ENCODE measurements around the gene INTS1. TPM values are rescaled to one million over a fixed set of nuclear protein-coding genes. Genes with fewer than 3 reads are reported as not detected.
A peak's percentile ranks its signal among the peaks of the same experiment; 100 is the strongest.

Gene INTS1
- polyA plus RNA-seq, 2 of the 4 experiments (the other 2 are of a cell fraction): 14.6 to 48.1 TPM

- Histone ChIP-seq H3K9me3 (no peaks in the 10 kb centered on the region), H3K4me1 (no peaks in the 10 kb centered on the region), H3K27ac (no peak overlapping the region), H3K4me2 (no peak overlapping the region), H3K4me3 (no peak overlapping the region)
- TF ChIP-seq HOXA7 (CRISPR knock-in tag; IDR thresholded peaks at IDR 0.05) (no peak), FOSB (CRISPR knock-in tag; IDR thresholded peaks at IDR 0.05) (no peak), SREBF2 (IDR thresholded peaks at IDR 0.05) (no peak), HEYL (CRISPR knock-in tag; IDR thresholded peaks at IDR 0.05) (no peak), ELK1 (IDR thresholded peaks at IDR 0.05; ENCODE audit: low read depth, low read length) (no peak), ZNF302 (CRISPR knock-in tag; IDR thresholded peaks at IDR 0.05) (no peak), CHD2 (IDR thresholded peaks at IDR 0.05; ENCODE audit: low read length, partially characterized antibody) (no peak), USF2 (IDR thresholded peaks at IDR 0.05) (no peak), CHD4 (IDR thresholded peaks at IDR 0.05; ENCODE audit: borderline replicate concordance) (no peak), HOXB5 (CRISPR knock-in tag; IDR thresholded peaks at IDR 0.05) (no peak), CBX8 (IDR thresholded peaks at IDR 0.05) (no peak), RFX5 (IDR thresholded peaks at IDR 0.05) (no peak), NR3C1 (IDR thresholded peaks at IDR 0.05) (no peak), HES2 (IDR thresholded peaks at IDR 0.05) (no peak), TP53 (CRISPR knock-in tag; IDR thresholded peaks at IDR 0.05) (no peak), ZC3H11A (IDR thresholded peaks at IDR 0.05) (no peak), ZFP36 (IDR thresholded peaks at IDR 0.05; ENCODE audit: borderline replicate concordance, partially characterized antibody) (no peak)
- CTCF ChIA-PET: interaction anchor here (0.7 to 2.0 kb wide), 2 partner anchors 21 to 61 kb away, joined by 3 to 14 read pairs; no protein-coding TSS in a partner anchor
- ATAC-seq: no peak
- 94% methylated on average over 23 of the region's 34 CpGs for WGBS (ENCODE audit: missing lambda C conversion rate)
- FAIRE-seq: no peak
- no peak for DNase-seq (ENCODE audit: low read depth in 1 of 2, low spot score in 1 of 2)
- POLR2A ChIA-PET: no interaction called here
Observed at GRCh38 chr7:1495564-1496242, 8.5 kb downstream of the INTS1 start.

- TF ChIP-seq HDAC2 (IDR thresholded peaks at IDR 0.05) (no peak), BHLHE40 (IDR thresholded peaks at IDR 0.05; ENCODE audit: low read depth, low read length) (no peak), EHMT2 (IDR thresholded peaks at IDR 0.05; ENCODE audit: low read depth) (no peak), ESRRA (IDR thresholded peaks at IDR 0.05; ENCODE audit: borderline replicate concordance, low read length) (no peak), CHD4 (IDR thresholded peaks at IDR 0.05; ENCODE audit: borderline replicate concordance) (no peak), HES2 (IDR thresholded peaks at IDR 0.05) (no peak), CBX2 (IDR thresholded peaks at IDR 0.05; ENCODE audit: borderline replicate concordance, low read depth) (no peak), HOXB5 (CRISPR knock-in tag; IDR thresholded peaks at IDR 0.05) (no peak), CBX8 (IDR thresholded peaks at IDR 0.05) (no peak), HOXB13 (CRISPR knock-in tag; IDR thresholded peaks at IDR 0.05; ENCODE audit: low read depth) (no peak), TFCP2L1 (CRISPR knock-in tag; IDR thresholded peaks at IDR 0.05) (no peak), FOSB (CRISPR knock-in tag; IDR thresholded peaks at IDR 0.05) (no peak)
- ChIA-PET POLR2A (no interaction called here), CTCF (interaction anchor here (0.7 to 2.0 kb wide), 2 partner anchors 21 to 61 kb away, joined by 3 to 14 read pairs; no protein-coding TSS in a partner anchor)
- no peaks in the 10 kb centered on the region for H3K9me3 ChIP-seq
- H3K4me2 ChIP-seq: no peak overlapping the region
- no peak for FAIRE-seq
- DNase-seq (ENCODE audit: low read depth in 1 of 2, low spot score in 1 of 2): no peak
- no peak overlapping the region for H3K4me3 ChIP-seq
- H3K27ac ChIP-seq: no peak overlapping the region
- no peaks in the 10 kb centered on the region for H3K4me1 ChIP-seq
- ATAC-seq: peak in 1 of 2 experiments; percentile 13; a peak in 3 of 6 replicates
- 95% methylated on average over 17 of the region's 27 CpGs for WGBS (ENCODE audit: missing lambda C conversion rate)
Observed at GRCh38 chr7:1494866-1495563, 9.2 kb downstream of the INTS1 start.

All from A549 (cell line).